ENCODE data around the gene GALNT4.
A peak's percentile ranks its signal among the peaks of the same experiment; 100 is the strongest.

GALNT4 gene

GRCh38 chr12:89497467-89497866 is 27.1 kb downstream of the GALNT4 start:
- no peak for TF ChIP-seq POLR2AphosphoS5 (IDR thresholded peaks at IDR 0.05; ENCODE audit: low read depth, low read length)
- no peak for TF ChIP-seq SPI1 (IDR thresholded peaks at IDR 0.05; ENCODE audit: low read depth, low read length)
- no peak for TF ChIP-seq POU2F2 (IDR thresholded peaks at IDR 0.05; ENCODE audit: low read depth, low read length)
- no peak for TF ChIP-seq PAX5 (IDR thresholded peaks at IDR 0.05; ENCODE audit: insufficient read depth, low read length, severe bottlenecking)
- no peak for TF ChIP-seq TAF1 (IDR thresholded peaks at IDR 0.05; ENCODE audit: low read depth, low read length)
- no peak for TF ChIP-seq POLR2A (IDR thresholded peaks at IDR 0.05; ENCODE audit: low read depth, low read length)
- DNase-seq (ENCODE audit: insufficient read length, low spot score) (no peak), FAIRE-seq (no peak)

GRCh38 chr12:89497005-89497404 is 27.6 kb downstream of the GALNT4 start:
- no peak for DNase-seq (ENCODE audit: insufficient read length, low spot score)
- no peak for FAIRE-seq
- TF ChIP-seq PAX5 (IDR thresholded peaks at IDR 0.05; ENCODE audit: insufficient read depth, low read length, severe bottlenecking) (no peak), POU2F2 (IDR thresholded peaks at IDR 0.05; ENCODE audit: low read depth, low read length) (no peak), POLR2AphosphoS5 (IDR thresholded peaks at IDR 0.05; ENCODE audit: low read depth, low read length) (no peak), SPI1 (IDR thresholded peaks at IDR 0.05; ENCODE audit: low read depth, low read length) (no peak), TAF1 (IDR thresholded peaks at IDR 0.05; ENCODE audit: low read depth, low read length) (no peak), POLR2A (IDR thresholded peaks at IDR 0.05; ENCODE audit: low read depth, low read length) (no peak)

- no peak for FAIRE-seq
- TF ChIP-seq SPI1 (IDR thresholded peaks at IDR 0.05; ENCODE audit: low read depth, low read length) (peak; percentile 44), TAF1 (IDR thresholded peaks at IDR 0.05; ENCODE audit: low read depth, low read length) (no peak), POLR2A (IDR thresholded peaks at IDR 0.05; ENCODE audit: low read depth, low read length) (no peak), POLR2AphosphoS5 (IDR thresholded peaks at IDR 0.05; ENCODE audit: low read depth, low read length) (no peak), PAX5 (IDR thresholded peaks at IDR 0.05; ENCODE audit: insufficient read depth, low read length, severe bottlenecking) (no peak), POU2F2 (IDR thresholded peaks at IDR 0.05; ENCODE audit: low read depth, low read length) (no peak)
- no peak for DNase-seq (ENCODE audit: insufficient read length, low spot score)
Observed at GRCh38 chr12:89494411-89495231, 30.0 kb downstream of the GALNT4 start.

DNA sequence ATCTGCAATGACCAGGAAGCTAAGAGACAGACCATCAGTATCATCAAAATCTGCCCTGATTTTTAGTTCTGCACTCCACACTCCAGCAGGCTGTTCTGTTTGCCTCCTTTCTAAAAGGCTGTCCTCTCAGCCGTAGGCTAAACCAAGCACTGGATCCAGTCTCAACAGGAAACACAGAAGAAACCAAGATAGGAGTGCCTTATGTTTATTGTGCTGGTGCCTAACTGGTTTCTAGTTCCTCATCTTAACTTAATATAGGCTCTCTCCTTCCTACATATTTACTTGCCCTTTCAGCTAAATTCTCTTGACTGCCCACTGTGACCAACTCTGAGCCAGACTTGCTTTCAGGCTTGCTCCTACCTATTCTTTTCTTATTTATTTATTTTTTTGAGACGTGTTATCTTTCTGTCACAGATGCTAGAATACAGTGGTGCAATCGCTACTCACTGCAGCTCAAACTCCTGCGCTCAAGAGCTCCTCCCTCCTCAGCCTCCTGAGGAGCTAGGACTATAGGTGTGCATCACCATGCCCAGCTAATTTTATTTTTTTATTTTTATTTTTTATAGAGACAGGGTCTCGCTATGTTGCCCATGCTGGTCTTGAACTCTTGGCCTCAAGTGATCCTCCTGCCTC is 30.8 kb downstream of the GALNT4 start:
- FAIRE-seq: no peak
- TF ChIP-seq PAX5 (IDR thresholded peaks at IDR 0.05; ENCODE audit: insufficient read depth, low read length, severe bottlenecking) (no peak), TAF1 (IDR thresholded peaks at IDR 0.05; ENCODE audit: low read depth, low read length) (no peak), POLR2AphosphoS5 (IDR thresholded peaks at IDR 0.05; ENCODE audit: low read depth, low read length) (no peak), SPI1 (IDR thresholded peaks at IDR 0.05; ENCODE audit: low read depth, low read length) (no peak), POLR2A (IDR thresholded peaks at IDR 0.05; ENCODE audit: low read depth, low read length) (no peak), POU2F2 (IDR thresholded peaks at IDR 0.05; ENCODE audit: low read depth, low read length) (no peak)

DNA sequence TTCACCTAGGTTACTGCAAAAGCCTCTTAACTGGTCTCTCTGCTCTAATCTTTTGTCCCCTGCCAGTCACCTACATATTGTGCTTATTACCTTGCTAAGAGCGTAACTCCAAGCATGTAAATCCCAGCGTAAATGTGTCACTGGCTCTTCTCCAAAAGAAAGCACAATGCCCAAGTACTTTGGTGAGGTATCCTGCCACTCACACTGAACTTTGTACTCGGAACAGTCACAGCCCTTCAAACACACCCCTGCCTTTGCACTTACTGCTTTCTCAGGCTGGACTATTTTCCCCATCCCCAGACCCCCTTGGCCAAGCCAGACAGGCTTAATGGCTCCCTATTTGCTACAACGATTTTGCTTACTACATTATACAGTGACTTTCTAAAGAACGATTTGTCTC is 31.7 kb downstream of the GALNT4 start:
- DNase-seq (ENCODE audit: insufficient read length, low spot score) (no peak), FAIRE-seq (no peak)
- TF ChIP-seq POU2F2 (IDR thresholded peaks at IDR 0.05; ENCODE audit: low read depth, low read length): no peak
- TF ChIP-seq POLR2AphosphoS5 (IDR thresholded peaks at IDR 0.05; ENCODE audit: low read depth, low read length): no peak
- TF ChIP-seq TAF1 (IDR thresholded peaks at IDR 0.05; ENCODE audit: low read depth, low read length): no peak
- TF ChIP-seq PAX5 (IDR thresholded peaks at IDR 0.05; ENCODE audit: insufficient read depth, low read length, severe bottlenecking): no peak
- no peak for TF ChIP-seq SPI1 (IDR thresholded peaks at IDR 0.05; ENCODE audit: low read depth, low read length)
- TF ChIP-seq POLR2A (IDR thresholded peaks at IDR 0.05; ENCODE audit: low read depth, low read length): no peak

More for the DNA sequence above, 30.8 kb downstream of the GALNT4 start:
- no peak for DNase-seq (ENCODE audit: insufficient read length, low spot score)

DNA sequence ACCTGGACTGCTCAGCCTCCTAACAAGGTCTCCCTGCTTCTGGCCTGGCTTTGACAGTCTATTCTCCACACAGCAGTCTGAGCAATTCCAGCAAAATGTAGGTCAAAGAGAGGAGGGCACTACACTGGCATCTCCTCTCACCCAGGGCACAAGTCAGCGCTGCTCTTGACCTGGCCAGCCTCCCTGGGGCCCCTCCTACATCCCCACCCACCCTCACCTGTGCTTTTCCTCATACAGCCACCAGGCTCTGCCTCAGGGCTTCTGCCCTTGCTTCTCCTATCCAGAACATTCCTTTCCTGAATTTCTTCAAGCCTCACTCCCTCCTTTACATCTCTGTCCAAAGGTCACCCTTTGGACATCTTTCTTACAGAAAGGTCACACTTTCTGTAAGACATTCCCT is 33.7 kb downstream of the GALNT4 start:
- FAIRE-seq (no peak), DNase-seq (ENCODE audit: insufficient read length, low spot score) (no peak)
- TF ChIP-seq POLR2AphosphoS5 (IDR thresholded peaks at IDR 0.05; ENCODE audit: low read depth, low read length) (no peak), POU2F2 (IDR thresholded peaks at IDR 0.05; ENCODE audit: low read depth, low read length) (no peak), SPI1 (IDR thresholded peaks at IDR 0.05; ENCODE audit: low read depth, low read length) (no peak), TAF1 (IDR thresholded peaks at IDR 0.05; ENCODE audit: low read depth, low read length) (no peak), PAX5 (IDR thresholded peaks at IDR 0.05; ENCODE audit: insufficient read depth, low read length, severe bottlenecking) (no peak), POLR2A (IDR thresholded peaks at IDR 0.05; ENCODE audit: low read depth, low read length) (no peak)

DNA sequence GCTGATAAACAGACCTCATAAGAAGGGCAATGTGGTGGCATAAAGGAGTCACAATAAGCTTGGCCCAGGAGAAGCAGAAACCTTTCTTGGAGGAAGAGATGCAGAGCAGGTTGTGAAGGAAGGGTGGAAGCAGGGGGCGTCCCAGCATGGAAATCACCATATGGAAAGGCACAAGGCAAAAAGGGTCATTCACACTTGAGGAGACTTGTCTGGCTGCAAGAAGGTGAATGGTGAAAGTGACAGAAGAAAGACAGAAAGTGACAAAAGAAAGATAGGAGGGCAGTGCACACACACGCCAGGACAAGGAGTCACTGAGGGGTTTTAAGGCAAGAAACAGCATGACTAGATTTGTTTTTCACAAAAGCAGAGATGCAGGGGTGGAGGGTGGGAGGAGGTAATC is 38.3 kb downstream of the GALNT4 start:
- no peak for TF ChIP-seq SPI1 (IDR thresholded peaks at IDR 0.05; ENCODE audit: low read depth, low read length)
- TF ChIP-seq TAF1 (IDR thresholded peaks at IDR 0.05; ENCODE audit: low read depth, low read length): no peak
- TF ChIP-seq PAX5 (IDR thresholded peaks at IDR 0.05; ENCODE audit: insufficient read depth, low read length, severe bottlenecking): no peak
- no peak for TF ChIP-seq POLR2A (IDR thresholded peaks at IDR 0.05; ENCODE audit: low read depth, low read length)
- no peak for TF ChIP-seq POU2F2 (IDR thresholded peaks at IDR 0.05; ENCODE audit: low read depth, low read length)
- TF ChIP-seq POLR2AphosphoS5 (IDR thresholded peaks at IDR 0.05; ENCODE audit: low read depth, low read length): no peak
- FAIRE-seq (no peak), DNase-seq (ENCODE audit: insufficient read length, low spot score) (no peak)

DNA sequence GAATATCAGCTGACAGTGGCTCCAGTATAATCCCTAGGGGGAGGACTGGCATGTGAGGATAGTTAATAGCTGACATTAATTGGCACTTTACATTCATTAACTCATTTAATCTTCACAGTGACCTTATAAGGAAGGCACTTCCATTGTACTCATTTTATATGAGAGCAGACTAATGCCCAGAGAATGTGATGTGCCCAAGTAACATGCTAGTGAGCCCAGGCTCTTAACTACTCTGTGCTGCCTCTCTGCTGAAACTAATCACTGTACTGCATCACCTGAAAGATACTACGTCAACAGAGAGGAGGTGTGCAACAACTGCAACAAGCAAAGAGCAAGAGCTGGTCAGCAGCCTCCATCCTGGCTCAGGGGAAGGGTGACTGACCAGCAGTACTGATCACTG is 40.1 kb downstream of the GALNT4 start:
- no peak for TF ChIP-seq SPI1 (IDR thresholded peaks at IDR 0.05; ENCODE audit: low read depth, low read length)
- no peak for TF ChIP-seq POU2F2 (IDR thresholded peaks at IDR 0.05; ENCODE audit: low read depth, low read length)
- no peak for TF ChIP-seq POLR2AphosphoS5 (IDR thresholded peaks at IDR 0.05; ENCODE audit: low read depth, low read length)
- TF ChIP-seq PAX5 (IDR thresholded peaks at IDR 0.05; ENCODE audit: insufficient read depth, low read length, severe bottlenecking): no peak
- TF ChIP-seq POLR2A (IDR thresholded peaks at IDR 0.05; ENCODE audit: low read depth, low read length): no peak
- TF ChIP-seq TAF1 (IDR thresholded peaks at IDR 0.05; ENCODE audit: low read depth, low read length): no peak
- DNase-seq (ENCODE audit: insufficient read length, low spot score): no peak
- FAIRE-seq: no peak

GRCh38 chr12:89481213-89481914 is 43.2 kb downstream of the GALNT4 start:
- no peak for FAIRE-seq
- no peak for DNase-seq (ENCODE audit: insufficient read length, low spot score)
- TF ChIP-seq SPI1 (IDR thresholded peaks at IDR 0.05; ENCODE audit: low read depth, low read length) (no peak), POU2F2 (IDR thresholded peaks at IDR 0.05; ENCODE audit: low read depth, low read length) (no peak), TAF1 (IDR thresholded peaks at IDR 0.05; ENCODE audit: low read depth, low read length) (no peak), PAX5 (IDR thresholded peaks at IDR 0.05; ENCODE audit: insufficient read depth, low read length, severe bottlenecking) (no peak), POLR2A (IDR thresholded peaks at IDR 0.05; ENCODE audit: low read depth, low read length) (no peak), POLR2AphosphoS5 (IDR thresholded peaks at IDR 0.05; ENCODE audit: low read depth, low read length) (no peak)
